ENCODE results near the gene RANBP3.
"Not testable (repeated sequence)": the region's sequence is repeated elsewhere in the genome, so short reads cannot be mapped to it uniquely, and the experiment has no call there.

RANBP3 gene

DNA sequence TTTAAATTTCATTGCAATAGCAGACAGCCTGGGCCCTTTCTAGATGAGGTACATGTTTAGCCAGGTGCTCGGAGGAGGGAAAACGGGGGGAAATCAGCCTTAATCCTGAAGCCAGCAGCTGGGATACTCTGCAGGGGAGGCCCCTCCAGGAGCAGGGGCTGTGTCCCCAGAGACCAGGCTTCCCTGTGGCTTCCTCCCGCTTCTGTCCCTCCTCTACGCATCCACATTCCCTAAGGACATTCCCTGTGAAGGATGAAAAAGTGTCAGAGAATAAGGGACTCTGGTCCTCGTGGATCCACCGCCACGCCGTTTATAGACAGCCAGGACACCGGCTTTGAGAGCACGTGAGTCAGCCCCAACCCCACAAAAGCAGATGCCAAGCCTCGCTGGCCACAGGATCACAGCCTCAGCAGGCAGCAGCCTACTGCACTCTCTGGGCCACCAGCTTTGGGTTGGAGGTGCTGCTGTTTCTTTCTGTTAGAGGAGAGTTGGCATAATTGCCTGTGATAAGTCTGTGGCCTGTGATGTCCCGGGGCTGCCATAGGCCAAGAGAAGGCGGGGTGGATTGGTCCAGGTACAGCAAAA lies 36.7 kb upstream of the RANBP3 start:
- DNase-seq (ENCODE audit: insufficient read length, low spot score) (no peak), FAIRE-seq (no peak)
- no peak for TF ChIP-seq POLR2A (IDR thresholded peaks at IDR 0.05; ENCODE audit: low read depth, low read length)

DNA sequence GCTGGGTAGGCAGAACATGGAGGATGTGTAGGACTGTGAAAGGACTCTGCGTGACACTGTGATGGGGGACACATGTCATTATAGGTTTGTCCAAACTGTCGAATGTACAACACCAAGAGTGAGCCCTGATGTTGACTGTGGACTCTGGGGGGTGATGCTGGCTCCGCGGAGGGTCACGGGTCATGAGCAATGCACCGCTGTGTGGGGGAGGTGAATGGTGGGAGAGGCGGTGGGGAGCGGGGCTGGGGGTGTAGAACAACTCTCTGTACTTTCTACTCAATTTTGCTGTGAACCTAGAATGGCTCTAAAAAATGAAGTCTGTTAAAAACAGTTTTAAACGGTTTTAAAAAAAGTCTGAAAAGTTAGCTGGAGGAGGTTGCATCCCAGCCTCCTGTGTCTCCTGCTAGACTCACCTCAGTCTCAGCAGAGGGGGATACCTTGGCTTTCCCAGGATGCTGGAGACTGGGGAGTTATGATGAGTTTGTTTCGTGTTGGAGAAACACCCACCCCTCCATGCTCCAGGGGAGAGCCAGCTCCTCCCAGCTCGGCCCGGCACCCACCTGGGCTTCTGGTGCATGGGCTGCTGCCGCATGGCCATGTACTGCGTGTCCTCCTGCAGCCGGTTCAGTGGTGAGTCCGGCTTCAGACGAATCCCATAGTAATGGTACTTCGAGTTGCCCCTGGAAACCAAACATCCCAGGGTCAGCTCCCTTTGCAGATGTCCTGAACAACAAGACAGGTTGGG lies 34.7 kb upstream of the RANBP3 start:
- FAIRE-seq, result no peak
- no peak for TF ChIP-seq POLR2A (IDR thresholded peaks at IDR 0.05; ENCODE audit: low read depth, low read length)

DNA sequence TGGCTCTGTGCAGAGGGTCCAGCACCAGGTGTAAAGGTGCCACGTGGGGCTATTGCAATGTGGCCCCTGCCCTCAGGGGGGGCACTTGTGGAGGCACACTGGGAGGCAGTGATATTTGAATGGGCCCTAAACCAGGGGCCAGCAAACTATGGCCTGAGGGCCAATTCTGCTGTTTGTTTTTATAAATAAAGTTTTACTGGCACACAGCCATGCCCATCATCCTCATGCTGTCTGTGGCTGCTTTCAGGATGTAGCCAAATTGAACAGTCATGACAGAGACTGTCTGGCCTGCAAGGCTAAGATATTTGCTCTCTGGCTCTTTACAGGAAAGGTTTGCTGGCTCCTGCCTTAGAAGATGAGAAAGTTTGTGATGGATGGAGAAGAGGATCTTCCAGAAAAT lies 33.9 kb upstream of the RANBP3 start:
- FAIRE-seq (no peak), DNase-seq (ENCODE audit: insufficient read length, low spot score) (no peak)
- TF ChIP-seq POLR2A (IDR thresholded peaks at IDR 0.05; ENCODE audit: low read depth, low read length), result no peak

More for the DNA sequence above, 34.7 kb upstream of the RANBP3 start:
- DNase-seq (ENCODE audit: insufficient read length, low spot score), result no peak

DNA sequence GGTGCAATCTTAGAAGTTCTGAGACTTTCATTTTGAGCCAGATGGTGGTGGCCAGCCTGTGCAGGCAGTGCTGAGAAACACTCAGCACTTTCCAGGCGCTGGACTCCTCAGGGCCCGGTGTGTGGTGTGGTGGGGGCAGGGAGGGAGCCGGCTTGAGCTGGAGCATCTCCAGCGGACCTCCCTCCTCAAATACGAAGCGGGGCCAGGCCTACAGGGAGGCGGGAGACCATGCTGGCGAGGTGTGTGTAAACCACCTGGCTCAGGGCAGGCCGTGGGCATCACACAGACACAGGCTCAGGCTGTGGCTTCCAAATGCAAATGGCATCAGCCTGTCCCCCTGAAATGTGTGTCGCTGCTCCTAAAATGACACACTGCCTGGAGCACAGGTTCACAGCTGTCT lies 33.3 kb upstream of the RANBP3 start:
- DNase-seq (ENCODE audit: insufficient read length, low spot score) (no peak), FAIRE-seq (no peak)
- TF ChIP-seq POLR2A (IDR thresholded peaks at IDR 0.05; ENCODE audit: low read depth, low read length), result no peak

DNA sequence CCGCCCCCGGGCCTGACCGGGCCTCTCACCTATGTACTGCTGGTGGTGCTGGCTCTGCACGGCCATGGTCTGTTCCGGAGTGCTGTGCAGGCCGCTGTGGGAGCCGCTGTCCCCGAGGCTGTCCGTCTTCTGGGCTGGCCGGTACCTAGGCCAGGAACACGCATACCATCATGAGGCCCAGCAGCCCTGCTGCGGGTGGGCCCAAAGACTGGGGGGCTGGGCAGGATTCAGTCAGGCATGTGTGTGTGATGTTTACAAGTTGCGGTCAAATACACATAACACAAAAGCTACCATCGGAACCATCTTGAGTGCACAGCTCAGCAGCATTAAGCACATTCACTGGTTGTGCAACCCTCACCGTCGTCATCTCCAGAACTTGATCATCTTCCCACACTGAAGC lies 32.2 kb upstream of the RANBP3 start:
- no peak for FAIRE-seq
- TF ChIP-seq POLR2A (IDR thresholded peaks at IDR 0.05; ENCODE audit: low read depth, low read length), result no peak
- no peak for DNase-seq (ENCODE audit: insufficient read length, low spot score)

DNA sequence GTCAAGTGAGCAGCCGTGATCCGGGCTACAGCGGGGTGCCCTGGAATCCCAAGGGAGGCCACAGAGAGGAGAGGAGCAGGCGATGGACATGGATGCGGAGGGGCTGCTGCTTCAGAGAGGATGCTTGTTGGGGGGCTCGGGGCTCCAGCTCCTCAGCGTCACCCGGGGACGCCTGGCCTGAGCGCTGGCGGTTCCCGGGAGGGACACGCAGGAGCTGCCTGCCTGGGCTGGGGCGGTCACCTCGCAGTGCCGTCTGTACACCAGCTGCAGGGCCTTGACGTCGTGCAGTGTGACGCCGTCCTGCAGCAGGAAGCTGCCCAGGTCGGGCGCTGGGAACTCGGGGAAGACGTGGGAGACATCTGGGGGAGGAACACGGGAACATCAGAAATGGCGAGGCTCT lies 29.9 kb upstream of the RANBP3 start:
- FAIRE-seq, result no peak
- no peak for TF ChIP-seq POLR2A (IDR thresholded peaks at IDR 0.05; ENCODE audit: low read depth, low read length)
- DNase-seq (ENCODE audit: insufficient read length, low spot score), result no peak

DNA sequence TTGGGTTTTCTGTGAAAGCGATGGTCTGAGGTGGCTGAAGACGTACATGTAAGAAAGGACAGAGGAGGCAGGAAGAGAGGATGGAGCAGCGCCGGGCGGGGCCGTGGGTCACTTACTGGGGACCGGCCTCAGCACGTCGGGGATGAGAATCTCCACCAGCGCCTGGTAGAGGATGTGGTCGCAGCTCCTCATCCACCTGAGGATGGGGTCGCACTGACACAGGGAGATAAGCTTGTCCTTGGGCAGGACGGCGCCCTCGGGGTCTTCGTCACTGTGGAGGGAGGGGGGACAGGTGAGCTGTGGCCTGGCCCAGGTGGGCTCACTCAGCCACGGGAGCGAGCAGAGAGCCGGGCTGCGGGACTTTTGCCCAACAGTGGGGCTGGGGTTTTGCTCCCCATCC lies 29.0 kb upstream of the RANBP3 start:
- FAIRE-seq (no peak), DNase-seq (ENCODE audit: insufficient read length, low spot score) (no peak)
- no peak for TF ChIP-seq POLR2A (IDR thresholded peaks at IDR 0.05; ENCODE audit: low read depth, low read length)

DNA sequence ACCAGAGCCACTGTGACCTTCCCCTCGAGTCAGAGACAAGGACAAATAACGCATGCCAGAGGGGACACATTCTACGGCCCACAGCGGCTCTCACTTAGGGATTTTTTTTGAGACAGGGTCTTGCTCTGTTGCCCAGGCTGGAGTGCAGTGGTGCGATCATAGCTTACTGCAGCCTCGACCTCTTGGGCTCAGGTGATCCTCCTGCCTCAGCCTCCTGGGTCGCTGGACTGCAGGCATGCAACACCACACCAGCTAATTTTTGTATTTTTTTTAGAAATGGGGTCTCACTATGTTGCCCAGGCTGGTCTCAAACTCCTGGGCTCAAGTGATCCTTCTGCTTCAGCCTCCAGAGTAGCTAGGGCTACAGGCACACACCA lies 28.1 kb upstream of the RANBP3 start:
- not testable (repeated sequence) for DNase-seq (ENCODE audit: insufficient read length, low spot score); FAIRE-seq

DNA sequence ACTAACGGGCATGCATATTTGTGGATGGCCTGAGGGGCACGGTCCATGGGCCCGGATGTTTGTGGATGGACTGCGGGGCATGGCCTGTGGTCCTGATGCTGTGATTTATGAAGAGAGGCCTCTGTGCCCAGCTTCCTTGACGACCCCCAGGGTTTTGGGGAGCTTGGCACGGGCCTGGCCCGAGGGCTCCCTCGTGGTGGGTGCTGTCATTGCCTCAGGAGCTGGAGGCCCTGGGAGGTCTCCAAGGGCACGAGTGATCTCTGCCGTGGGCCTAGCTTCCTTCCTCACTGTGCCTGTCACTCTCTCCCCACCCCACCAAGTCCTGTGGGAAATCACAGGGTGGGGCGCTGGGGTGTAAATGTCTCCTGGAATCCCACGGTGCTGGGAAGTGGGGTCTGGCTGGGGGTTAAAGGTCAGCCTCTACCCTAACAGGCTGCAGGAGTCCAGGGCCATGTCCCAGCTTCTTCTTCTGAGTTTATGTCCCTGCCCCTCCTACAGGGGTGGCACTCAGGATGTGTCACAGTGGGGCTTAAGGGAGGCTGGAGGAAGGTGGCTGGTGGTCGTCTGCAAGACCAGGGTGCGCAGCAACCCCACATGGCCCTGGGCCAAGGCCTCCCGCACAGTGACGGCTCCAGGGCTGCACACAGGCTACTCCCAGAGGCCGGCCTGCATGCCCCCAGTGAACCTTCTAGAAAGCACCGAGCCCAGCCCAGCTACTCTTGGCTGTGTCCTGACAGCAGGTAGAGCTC lies 27.6 kb upstream of the RANBP3 start:
- no peak for TF ChIP-seq POLR2A (IDR thresholded peaks at IDR 0.05; ENCODE audit: low read depth, low read length)
- no peak for FAIRE-seq
- DNase-seq (ENCODE audit: insufficient read length, low spot score), result no peak

DNA sequence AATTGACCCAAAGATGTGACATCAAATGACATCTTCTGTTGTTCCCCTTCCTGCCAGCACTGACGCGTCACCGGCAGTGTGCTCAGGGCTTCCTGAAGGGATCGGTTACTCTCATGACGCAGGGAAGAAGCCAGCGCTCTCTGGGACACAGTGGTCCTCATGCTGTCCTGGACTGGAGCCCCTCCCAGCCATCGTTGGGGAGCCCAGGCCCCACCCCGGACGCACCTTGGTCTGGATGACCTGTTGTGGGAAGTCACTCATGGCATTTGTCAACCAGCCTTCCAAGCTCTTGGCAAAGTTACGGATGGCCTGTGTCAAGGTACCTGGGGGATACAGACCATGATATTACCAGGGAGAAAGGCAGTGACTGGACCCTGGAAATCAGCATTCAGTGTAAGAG lies 26.0 kb upstream of the RANBP3 start:
- no peak for FAIRE-seq

DNA sequence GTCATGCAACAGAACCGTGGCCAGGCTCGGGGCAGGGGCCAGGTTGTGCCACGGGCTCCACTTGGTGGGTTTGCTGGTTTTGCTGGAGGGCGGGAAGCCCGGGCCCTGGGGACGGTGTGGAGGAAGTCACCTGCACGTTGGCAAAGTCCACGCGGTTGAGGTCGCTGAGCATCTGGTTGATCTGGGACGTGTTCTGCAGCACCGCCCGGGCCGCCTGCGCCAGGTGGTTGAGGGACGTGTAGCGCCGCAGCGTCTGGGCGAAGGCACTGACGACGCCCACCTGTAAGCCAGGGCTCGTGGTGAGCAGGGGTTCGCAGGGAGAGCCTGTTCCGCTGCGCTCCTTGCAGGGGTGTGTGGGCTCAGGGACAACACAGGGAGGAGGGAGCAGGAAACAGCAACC lies 24.7 kb upstream of the RANBP3 start:
- FAIRE-seq (no peak), DNase-seq (ENCODE audit: insufficient read length, low spot score) (no peak)
- no peak for TF ChIP-seq POLR2A (IDR thresholded peaks at IDR 0.05; ENCODE audit: low read depth, low read length)

More for the DNA sequence above, 26.0 kb upstream of the RANBP3 start:
- TF ChIP-seq POLR2A (IDR thresholded peaks at IDR 0.05; ENCODE audit: low read depth, low read length), result no peak
- DNase-seq (ENCODE audit: insufficient read length, low spot score), result no peak

DNA sequence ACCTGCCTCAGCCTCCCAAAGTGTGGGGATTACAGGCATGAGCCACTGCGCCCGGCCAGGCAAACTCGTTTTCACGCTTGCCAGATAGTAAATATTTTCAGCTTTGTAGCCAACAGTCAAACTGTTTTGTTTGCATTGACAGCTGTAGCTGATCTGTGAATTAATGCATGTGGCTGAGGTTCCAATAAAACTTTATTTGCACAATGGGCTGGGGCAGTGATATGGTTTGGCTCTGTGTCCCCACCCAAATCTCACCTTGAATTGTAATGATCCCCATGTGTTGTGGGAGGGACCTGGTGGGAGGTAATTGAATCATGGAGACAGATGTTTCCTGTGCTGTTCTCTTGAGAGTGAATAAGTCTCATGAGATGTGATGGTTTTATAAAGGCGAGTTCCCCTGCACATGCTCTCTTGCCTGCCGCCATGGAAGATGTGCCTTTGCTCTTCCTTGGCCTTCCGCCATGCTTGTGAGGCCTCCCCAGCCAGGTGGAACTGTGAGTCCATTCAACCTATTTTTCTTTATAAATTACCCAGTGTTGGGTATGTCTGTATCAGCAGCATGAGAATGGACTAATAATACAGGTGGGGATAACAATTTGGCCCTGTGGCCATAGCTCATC lies 22.4 kb upstream of the RANBP3 start:
- FAIRE-seq (no peak), DNase-seq (ENCODE audit: insufficient read length, low spot score) (no peak)
- TF ChIP-seq POLR2A (IDR thresholded peaks at IDR 0.05; ENCODE audit: low read depth, low read length), result no peak

DNA sequence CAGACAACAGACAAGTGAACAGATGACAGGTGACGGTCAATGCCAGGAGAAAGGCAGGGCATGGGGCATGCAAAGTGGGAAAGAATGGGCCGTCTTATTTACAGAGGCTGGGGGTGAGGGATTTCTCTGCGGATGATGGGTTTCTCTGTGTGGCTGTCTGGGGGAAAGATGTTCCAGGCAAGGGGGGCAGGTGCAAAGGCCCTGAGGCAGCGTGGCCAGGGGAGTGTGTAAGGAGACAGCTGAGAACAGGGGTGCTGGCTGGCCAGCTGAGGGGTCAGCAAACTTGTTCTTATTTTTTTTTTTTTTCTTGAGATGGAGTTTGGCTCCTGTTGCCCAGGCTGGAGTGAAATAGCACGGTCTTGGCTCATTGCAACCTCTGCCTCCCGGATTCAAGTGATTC lies 21.8 kb upstream of the RANBP3 start:
- FAIRE-seq (no peak), DNase-seq (ENCODE audit: insufficient read length, low spot score) (no peak)
- TF ChIP-seq POLR2A (IDR thresholded peaks at IDR 0.05; ENCODE audit: low read depth, low read length), result no peak

DNA sequence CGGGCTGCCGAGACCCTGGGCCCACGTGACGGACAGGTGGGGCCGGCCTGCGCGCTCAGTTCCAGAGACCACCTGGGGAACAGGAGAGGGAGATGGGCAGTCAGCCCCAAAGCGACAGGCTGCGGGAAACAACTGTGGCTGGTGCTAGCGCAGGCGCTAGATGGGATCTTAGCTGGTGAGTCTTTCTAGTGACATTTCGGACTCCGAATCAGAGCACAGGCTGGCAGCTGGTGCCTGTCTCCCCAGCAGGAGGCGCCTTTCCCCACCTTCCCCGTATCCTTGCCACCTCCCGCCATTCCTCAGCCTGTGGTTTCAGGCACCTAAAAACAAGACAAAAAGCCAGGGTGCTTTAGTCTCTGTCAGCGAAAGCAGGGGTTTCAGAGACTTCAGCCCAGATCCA lies 19.4 kb upstream of the RANBP3 start:
- TF ChIP-seq POLR2A (IDR thresholded peaks at IDR 0.05; ENCODE audit: low read depth, low read length), result no peak
- DNase-seq (ENCODE audit: insufficient read length, low spot score) (no peak), FAIRE-seq (no peak)

Measured in H54 (cell line).